GM18505 (cell line): ENCODE data around the gene MDP1.
"Not testable (repeated sequence)": the region's sequence is repeated elsewhere in the genome, so short reads cannot be mapped to it uniquely, and the experiment has no call there.

Experiments used
- ATAC-seq: cut with Tn5 transposase; IDR thresholded peaks from one replicate; pipeline ENCODE4 v1.9.1; 2021; ENCODE audit not compliant: unreplicated experiment
- POLR2A ChIP-seq: IDR thresholded peaks from 4 replicates; pipeline ENCODE4 v1.6.1; 2011; ENCODE audit warnings: borderline replicate concordance; ENCODE audit not compliant: insufficient read depth, insufficient read length; ENCODE audit errors: extremely low read depth

MDP1 gene

GRCh38 chr14:24256960-24257359 is 41.1 kb upstream of the MDP1 start:
- TF ChIP-seq POLR2A = no peak
- no peak for ATAC-seq

GRCh38 chr14:24255931-24256711 is 40.3 kb upstream of the MDP1 start:
- TF ChIP-seq POLR2A = no peak
- ATAC-seq = no peak

DNA sequence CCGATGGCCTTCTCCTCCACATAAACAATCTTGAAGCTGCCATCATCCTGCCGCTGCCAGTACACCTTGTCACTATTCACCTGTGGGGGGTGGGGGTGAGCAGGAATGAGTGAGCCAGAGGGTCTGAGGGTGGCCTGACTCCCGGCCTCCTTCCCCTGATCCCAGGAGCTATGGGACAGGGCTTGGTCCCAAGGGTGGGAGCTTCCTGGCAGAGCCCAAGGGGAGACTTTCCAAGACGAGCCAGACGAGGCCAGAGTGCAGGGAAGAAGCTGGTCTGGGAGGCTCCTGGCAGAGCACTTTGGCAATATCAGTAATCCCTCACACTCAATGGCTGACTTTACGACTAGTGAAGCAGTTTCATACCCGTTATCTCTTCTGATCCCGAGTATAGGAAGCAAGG is 39.6 kb upstream of the MDP1 start:
- no peak for TF ChIP-seq POLR2A
- ATAC-seq = no peak

- no peak for TF ChIP-seq POLR2A
- no peak for ATAC-seq
These were observed 38.9 kb upstream of the MDP1 start for GRCh38 chr14:24254630-24255392.

- TF ChIP-seq POLR2A = no peak
- no peak for ATAC-seq
These were observed 38.1 kb upstream of the MDP1 start for GRCh38 chr14:24253936-24254335.

DNA sequence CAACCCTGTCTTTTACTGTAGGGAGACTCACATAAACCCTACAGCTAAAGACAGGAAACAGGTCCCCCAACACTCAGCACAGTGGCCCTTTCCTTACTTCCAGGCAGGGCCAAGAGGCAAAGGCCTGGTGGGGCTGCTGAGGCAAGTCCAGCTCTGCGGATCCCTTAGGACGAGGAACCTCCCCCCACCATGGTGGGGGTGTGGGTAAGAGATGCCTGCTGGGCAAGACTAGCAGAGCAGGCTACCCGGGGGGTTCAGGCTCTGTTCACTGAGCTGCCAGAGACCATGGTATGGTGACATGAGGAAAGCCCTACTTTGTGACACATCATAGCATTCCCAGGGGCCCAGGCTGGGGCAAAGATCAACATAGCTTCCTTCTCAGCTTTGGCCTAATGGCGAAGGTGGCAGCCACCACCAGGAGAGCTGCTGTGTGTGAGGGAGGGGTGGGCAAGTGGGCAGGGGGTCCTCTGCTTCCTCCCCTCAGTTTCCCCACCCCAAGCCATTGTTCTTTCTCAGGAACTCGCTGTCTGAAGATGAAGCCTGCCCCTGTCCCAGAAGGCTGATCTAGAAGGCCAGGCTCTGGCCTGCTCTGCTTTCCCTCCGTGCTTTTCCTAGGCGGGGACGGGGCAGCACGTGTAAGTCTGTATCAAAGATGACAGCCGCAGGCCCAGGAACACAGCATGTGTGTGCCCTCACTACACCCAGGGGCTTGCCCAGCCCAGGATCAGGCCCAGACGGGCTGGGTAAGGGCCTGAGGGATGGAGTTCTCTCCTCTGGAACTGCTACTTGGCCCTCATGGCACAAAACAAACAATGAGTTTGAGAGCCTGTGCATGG is 36.6 kb upstream of the MDP1 start:
- no peak for TF ChIP-seq POLR2A
- ATAC-seq = no peak

DNA sequence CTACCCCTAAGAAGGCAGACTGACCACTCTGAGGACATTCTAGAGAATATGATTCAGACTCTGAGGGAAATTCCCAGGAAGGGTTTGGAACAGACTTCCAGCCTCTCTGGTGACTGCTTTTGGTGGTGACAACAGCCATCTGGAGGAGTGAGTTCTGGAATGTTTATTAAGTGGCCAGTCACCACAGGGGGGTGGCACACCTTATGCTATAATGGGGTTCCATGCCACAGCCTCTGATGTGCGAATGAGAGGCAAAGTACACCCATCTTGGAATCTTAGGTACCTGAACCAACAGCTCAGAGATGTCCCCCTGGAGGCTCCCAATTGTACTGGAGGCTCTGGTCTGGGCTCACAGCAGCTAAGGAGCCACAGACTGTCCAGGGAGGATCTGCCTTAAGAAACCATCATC is 36.0 kb upstream of the MDP1 start:
- ATAC-seq = no peak
- TF ChIP-seq POLR2A = no peak

DNA sequence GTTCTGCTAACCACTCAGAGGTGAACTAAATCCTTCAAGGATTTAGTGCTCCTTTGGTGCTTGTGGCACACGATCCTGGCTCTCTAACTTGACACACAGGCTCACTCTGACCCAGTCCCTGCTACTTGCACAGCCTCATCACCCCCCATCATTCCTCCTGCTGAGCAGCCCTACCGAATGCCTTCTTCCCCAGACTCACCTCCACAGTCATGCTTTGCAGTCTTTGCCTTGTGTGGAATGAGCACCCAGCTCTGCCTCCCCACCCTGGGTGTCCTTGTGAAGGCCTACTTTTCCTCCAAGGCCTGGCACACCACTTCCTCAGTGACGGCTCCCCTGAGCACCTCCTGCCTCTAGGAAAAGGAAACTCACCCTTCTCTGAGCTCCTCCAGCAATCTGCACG is 34.5 kb upstream of the MDP1 start:
- TF ChIP-seq POLR2A = no peak
- ATAC-seq = no peak

GRCh38 chr14:24249230-24250021 is 33.6 kb upstream of the MDP1 start:
- no peak for ATAC-seq
- TF ChIP-seq POLR2A = no peak

GRCh38 chr14:24247422-24247821 is 31.6 kb upstream of the MDP1 start:
- ATAC-seq = no peak
- TF ChIP-seq POLR2A = no peak

- TF ChIP-seq POLR2A = peak; percentile 27
- no peak for ATAC-seq
These were observed 30.9 kb upstream of the MDP1 start for GRCh38 chr14:24246765-24247212.

DNA sequence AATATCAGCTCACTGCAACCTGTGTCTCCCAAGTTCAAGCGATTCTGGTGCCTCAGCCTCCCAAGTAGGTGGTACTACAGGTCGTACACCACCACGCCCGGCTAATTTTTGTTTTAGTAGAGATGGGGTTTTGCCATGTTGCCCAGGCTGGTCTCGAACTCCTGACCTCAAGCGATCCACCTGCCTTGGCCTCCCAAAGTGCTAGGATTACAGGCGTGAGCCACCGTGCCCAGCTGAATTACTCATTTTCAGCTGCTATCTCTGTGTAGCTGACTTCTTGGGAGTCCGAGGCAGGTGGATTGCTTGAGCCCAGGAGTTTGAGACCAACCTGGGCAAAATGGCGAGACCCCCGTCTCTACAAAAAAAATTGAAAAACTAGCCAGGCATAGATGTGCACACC is 29.5 kb upstream of the MDP1 start:
- ATAC-seq = not testable (repeated sequence)
